HG02852 (cell line): ENCODE results near the gene PDCD10.

Experiments used
- ATAC-seq: cut with Tn5 transposase; IDR thresholded peaks from one replicate; pipeline ENCODE4 v1.9.1; 2021; ENCODE audit warnings: mild to moderate bottlenecking, moderate library complexity; ENCODE audit not compliant: unreplicated experiment

The PDCD10 gene

GRCh38 chr3:167735233-167736138 lies 794 bp upstream of the PDCD10 start, which contains the start of gene SERPINI1:
Gene SERPINI1, plus strand, starts transcription at chr3:167735721. Its CDS starts 53,408 bp downstream, at chr3:167789129.
- peak; percentile 58 for ATAC-seq

GRCh38 chr3:167733961-167734497 lies 663 bp downstream of the PDCD10 start:
- no peak for ATAC-seq

- no peak for ATAC-seq
These were observed 2.2 kb downstream of the PDCD10 start for GRCh38 chr3:167732313-167733065.

DNA sequence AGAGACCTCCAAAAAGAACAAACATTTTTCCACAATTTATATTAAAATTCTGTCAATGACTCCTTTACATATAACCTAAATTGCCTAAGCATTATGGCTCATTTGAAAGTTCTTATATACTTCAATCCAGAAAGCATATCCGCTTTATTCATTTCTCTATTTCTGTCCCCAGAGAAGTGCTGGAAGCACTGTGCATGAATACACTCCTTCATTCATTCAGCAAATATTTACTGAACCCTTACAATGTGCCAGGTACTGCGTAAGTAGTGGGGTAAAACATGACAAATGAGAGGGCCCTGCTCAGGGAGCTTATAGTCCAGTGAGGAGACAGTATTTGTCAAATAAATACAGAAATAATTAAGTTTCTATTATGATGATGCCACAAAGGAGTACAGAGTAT lies 3.3 kb downstream of the PDCD10 start:
- no peak for ATAC-seq

GRCh38 chr3:167729591-167729990 lies 5.1 kb downstream of the PDCD10 start:
- no peak for ATAC-seq

DNA sequence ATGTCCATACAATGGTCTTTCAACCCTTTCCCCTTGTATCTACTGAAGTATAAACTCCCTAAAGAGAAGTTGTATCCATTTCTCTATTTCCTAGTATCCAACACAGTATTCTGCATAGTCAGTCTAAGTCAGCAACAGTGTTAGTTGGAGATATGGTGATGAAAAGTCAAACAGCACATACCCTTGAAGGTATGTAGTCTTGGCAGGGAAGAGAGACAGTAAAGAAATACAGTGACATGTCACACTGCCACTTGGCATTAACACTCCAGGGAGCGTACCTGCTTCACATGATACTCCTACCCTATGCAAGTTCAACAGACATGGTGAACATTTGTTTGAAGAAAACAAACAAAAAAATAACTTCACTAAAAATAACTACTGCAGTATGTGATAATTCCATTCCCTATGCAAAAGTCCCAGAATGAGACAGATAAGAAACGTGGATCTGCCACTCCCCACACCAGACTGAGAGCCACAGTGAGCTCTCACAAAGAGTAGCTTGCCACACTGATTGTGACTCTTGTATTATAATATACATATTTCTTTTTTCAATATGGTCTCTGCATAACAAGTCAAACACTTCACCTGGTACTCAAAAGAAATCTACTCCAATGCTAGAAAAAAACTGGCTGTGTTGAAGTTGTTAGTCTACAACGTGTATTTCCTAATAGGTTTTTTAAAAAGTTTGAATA lies 5.9 kb downstream of the PDCD10 start:
- ATAC-seq, result no peak

DNA sequence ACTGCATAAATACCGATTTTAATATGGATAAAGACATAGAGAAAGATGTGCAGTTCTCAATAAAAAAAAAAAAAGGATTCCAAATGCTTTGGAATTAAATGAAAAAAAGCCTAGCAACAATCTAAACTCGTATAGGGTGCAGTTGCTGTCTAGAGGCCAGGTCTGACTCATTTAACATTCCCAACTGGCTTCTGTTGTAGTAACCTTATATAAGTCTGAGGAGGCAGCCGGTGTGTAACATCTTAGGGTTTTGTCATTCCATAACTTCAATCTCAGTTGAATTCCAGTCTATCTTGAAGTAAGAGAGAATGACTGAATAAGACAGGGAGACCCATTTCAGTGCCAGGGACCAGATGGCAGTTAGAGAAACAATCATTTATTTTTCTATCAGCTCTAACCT lies 6.5 kb downstream of the PDCD10 start:
- ATAC-seq, result no peak

DNA sequence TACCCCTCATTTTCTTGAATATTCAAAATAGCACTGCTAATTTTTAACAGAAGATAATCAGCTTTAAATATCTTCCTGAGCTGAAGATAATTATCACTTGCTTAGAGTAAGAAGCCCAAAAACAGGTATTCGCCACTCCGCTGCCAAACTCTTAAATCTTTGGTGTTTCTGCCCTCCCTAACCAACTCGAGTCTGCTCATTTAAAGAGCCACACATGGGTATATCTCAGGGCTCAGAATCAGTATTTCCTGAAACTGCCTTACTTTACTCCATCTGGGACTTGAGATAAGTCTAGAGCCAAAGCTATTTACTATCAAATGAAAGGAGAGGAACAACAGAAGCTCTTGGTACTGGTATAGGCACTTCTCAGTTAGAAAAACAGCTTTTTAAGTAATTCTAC lies 10.8 kb downstream of the PDCD10 start:
- ATAC-seq, result no peak

- ATAC-seq, result no peak
These were observed 11.6 kb downstream of the PDCD10 start for GRCh38 chr3:167723025-167723512.

DNA sequence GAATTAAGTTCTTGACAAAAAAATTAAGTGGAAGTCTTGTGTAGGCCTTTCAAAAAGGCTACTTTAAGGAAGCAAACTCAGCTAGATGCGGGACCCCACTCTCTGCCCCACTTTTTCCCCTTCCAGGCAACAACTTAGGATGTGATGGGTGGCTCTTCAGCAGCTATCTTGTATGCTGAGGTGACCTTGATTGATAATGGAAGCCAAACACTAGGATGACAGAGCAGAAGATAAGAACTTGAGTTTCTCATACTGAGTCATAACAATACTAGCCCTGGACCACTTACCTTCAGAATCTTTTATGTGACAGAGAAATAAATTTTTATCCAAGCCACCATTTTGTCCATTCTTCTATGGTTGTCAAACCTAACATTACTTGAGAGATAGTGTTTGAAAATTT lies 16.1 kb downstream of the PDCD10 start:
- no peak for ATAC-seq

DNA sequence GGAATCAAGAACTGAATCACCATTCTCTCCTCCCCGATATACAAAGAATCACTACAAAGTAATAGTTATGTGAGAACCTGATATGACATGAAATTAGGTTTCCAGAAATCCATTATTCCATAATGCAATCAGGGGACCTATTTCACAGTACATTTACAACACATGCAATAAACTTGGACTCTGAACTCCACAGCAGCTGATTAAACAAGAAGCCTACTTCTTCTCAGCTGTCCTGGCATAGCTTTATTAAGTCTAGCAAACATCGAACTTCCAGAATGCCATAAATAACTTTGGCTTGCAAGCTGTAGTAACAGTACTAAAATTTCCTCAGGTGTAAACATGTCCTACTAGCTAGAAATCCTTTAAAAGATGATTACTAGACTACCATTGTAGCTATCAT lies 17.8 kb downstream of the PDCD10 start:
- ATAC-seq, result no peak

GRCh38 chr3:167714871-167715270 lies 19.8 kb downstream of the PDCD10 start:
- no peak for ATAC-seq

- ATAC-seq, result no peak
These were observed 22.2 kb downstream of the PDCD10 start for GRCh38 chr3:167712445-167712844.

GRCh38 chr3:167711439-167711838 lies 23.3 kb downstream of the PDCD10 start:
- no peak for ATAC-seq

DNA sequence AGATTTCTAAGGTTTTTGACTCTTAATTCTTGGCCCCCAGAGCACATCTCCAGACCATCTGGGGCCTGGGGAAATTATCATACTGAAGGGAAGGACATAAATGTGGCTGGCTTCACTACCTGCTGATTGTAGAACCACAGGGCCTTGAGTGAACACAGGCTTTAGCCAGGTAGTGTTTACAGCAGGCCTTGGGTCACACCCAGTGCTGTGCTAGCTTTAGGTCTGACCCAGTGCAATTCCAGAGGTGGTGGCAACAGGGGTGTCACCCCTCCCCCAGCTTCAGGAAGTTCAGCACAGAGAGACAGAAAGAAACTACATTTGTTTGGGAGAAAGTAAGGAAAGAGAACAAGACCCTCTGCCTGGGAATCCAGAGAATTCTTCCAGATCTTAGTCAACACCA lies 24.1 kb downstream of the PDCD10 start:
- ATAC-seq, result no peak

DNA sequence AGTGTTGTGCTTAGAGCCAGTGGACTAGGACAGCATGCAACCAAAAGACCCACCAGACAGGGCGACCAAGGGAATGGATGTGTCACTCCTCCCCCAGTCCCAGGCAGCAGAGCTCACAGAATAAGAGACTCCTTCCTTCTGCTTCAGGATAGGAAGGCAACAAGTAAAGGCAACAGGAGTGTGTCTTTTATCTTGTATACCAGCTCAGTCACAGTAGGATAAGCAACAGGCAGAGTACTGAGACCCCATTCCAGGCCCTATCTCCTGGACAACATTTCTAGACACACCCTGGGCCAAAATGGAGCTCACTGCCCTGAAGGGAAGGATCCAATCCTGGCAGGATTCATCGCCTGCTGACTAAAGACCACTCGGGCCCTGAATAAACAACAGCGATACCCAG lies 25.0 kb downstream of the PDCD10 start:
- ATAC-seq, result no peak

- no peak for ATAC-seq
These were observed 28.9 kb downstream of the PDCD10 start for GRCh38 chr3:167705840-167706239.

GRCh38 chr3:167700926-167701325 lies 33.8 kb downstream of the PDCD10 start:
- ATAC-seq, result no peak

GRCh38 chr3:167700046-167700445 lies 34.6 kb downstream of the PDCD10 start:
- ATAC-seq, result no peak

GRCh38 chr3:167694121-167694520 lies 40.6 kb downstream of the PDCD10 start:
- no peak for ATAC-seq

GRCh38 chr3:167691366-167691765 lies 43.3 kb downstream of the PDCD10 start:
- ATAC-seq, result peak; percentile 100
